ENCODE data around the gene DDA1. TPM values are rescaled to one million over a fixed set of nuclear protein-coding genes. Genes with fewer than 3 reads are reported as not detected.

The DDA1 gene
- total and polyA plus RNA-seq, 9 of the 15 experiments (the other 6 are each of a cell fraction or from before 2014, with no cell fraction given), result 1.4 to 83.8 (median 33.8) TPM

DNA sequence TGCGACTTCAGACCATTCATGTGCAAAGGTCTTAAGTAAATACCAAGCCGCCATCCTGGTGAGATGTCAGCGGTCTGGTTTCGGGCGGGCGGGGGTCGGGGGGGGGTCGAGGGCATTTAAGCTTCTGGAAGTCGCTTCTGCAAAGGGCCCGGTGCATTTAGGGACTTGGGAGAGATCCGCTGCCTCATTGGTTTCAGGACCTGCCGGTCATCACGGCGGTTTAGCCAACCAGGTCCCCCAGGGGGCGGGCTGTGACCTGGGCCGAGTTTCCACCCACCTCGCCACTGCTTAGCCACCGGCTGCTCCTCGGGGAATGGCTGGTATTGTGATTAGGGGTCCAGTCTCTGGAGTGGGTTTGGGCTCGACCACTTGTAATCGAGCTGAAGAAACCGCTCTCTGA, 19.9 kb upstream of the DDA1 start (continued):
- TF ChIP-seq TFAM (CRISPR knock-in tag; conservative IDR thresholded peaks at IDR 0.05), result no peak
- TF ChIP-seq FOS (IDR thresholded peaks at IDR 0.05; ENCODE audit: extremely low read depth, insufficient read length), result peak; percentile 83
- no peak for TF ChIP-seq MAFG (tag; conservative IDR thresholded peaks at IDR 0.05)
- TF ChIP-seq, protein P1, sequence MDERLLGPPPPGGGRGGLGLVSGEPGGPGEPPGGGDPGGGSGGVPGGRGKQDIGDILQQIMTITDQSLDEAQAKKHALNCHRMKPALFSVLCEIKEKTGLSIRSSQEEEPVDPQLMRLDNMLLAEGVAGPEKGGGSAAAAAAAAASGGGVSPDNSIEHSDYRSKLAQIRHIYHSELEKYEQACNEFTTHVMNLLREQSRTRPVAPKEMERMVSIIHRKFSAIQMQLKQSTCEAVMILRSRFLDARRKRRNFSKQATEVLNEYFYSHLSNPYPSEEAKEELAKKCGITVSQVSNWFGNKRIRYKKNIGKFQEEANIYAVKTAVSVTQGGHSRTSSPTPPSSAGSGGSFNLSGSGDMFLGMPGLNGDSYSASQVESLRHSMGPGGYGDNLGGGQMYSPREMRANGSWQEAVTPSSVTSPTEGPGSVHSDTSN (CRISPR knock-in tag; IDR thresholded peaks at IDR 0.05; ENCODE audit: low read depth), result peak; percentile 85
- TF ChIP-seq, protein P1 (tag; conservative IDR thresholded peaks at IDR 0.05; ENCODE audit: low read depth), result peak; percentile 93
- TF ChIP-seq BRCA1 (IDR thresholded peaks at IDR 0.05), result no peak
- no peak for TF ChIP-seq BRCA1 (CRISPR knock-in tag; IDR thresholded peaks at IDR 0.05)
- TF ChIP-seq, protein P2, sequence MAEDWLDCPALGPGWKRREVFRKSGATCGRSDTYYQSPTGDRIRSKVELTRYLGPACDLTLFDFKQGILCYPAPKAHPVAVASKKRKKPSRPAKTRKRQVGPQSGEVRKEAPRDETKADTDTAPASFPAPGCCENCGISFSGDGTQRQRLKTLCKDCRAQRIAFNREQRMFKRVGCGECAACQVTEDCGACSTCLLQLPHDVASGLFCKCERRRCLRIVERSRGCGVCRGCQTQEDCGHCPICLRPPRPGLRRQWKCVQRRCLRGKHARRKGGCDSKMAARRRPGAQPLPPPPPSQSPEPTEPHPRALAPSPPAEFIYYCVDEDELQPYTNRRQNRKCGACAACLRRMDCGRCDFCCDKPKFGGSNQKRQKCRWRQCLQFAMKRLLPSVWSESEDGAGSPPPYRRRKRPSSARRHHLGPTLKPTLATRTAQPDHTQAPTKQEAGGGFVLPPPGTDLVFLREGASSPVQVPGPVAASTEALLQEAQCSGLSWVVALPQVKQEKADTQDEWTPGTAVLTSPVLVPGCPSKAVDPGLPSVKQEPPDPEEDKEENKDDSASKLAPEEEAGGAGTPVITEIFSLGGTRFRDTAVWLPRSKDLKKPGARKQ (CRISPR knock-in tag; IDR thresholded peaks at IDR 0.05), result no peak
- TF ChIP-seq CXXC5 (CRISPR knock-in tag; IDR thresholded peaks at IDR 0.05), result peak; percentile 76
- TF ChIP-seq MTA3 (IDR thresholded peaks at IDR 0.05; ENCODE audit: borderline replicate concordance), result 0 out of 2 replicates have a peak, but pooled peaks have one; percentile 31
- TF ChIP-seq, protein P3, sequence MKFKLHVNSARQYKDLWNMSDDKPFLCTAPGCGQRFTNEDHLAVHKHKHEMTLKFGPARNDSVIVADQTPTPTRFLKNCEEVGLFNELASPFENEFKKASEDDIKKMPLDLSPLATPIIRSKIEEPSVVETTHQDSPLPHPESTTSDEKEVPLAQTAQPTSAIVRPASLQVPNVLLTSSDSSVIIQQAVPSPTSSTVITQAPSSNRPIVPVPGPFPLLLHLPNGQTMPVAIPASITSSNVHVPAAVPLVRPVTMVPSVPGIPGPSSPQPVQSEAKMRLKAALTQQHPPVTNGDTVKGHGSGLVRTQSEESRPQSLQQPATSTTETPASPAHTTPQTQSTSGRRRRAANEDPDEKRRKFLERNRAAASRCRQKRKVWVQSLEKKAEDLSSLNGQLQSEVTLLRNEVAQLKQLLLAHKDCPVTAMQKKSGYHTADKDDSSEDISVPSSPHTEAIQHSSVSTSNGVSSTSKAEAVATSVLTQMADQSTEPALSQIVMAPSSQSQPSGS (CRISPR knock-in tag; IDR thresholded peaks at IDR 0.05), result no peak
- TF ChIP-seq, protein P4, sequence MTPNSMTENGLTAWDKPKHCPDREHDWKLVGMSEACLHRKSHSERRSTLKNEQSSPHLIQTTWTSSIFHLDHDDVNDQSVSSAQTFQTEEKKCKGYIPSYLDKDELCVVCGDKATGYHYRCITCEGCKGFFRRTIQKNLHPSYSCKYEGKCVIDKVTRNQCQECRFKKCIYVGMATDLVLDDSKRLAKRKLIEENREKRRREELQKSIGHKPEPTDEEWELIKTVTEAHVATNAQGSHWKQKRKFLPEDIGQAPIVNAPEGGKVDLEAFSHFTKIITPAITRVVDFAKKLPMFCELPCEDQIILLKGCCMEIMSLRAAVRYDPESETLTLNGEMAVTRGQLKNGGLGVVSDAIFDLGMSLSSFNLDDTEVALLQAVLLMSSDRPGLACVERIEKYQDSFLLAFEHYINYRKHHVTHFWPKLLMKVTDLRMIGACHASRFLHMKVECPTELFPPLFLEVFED (CRISPR knock-in tag; conservative IDR thresholded peaks at IDR 0.05), result no peak
- TF ChIP-seq, protein P5, sequence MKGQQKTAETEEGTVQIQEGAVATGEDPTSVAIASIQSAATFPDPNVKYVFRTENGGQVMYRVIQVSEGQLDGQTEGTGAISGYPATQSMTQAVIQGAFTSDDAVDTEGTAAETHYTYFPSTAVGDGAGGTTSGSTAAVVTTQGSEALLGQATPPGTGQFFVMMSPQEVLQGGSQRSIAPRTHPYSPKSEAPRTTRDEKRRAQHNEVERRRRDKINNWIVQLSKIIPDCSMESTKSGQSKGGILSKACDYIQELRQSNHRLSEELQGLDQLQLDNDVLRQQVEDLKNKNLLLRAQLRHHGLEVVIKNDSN (CRISPR knock-in tag; IDR thresholded peaks at IDR 0.05), result no peak
- no peak for TF ChIP-seq MYC (IDR thresholded peaks at IDR 0.05; ENCODE audit: low read depth, low read length)
- no peak for TF ChIP-seq MYC (CRISPR knock-in tag; IDR thresholded peaks at IDR 0.05; ENCODE audit: borderline replicate concordance, low read depth)
- no peak for TF ChIP-seq CREB5 (CRISPR knock-in tag; IDR thresholded peaks at IDR 0.05)
- TF ChIP-seq CREM (IDR thresholded peaks at IDR 0.05; ENCODE audit: low read depth), result peak; percentile 43; the same call in 1 of the 2 replicates
- 0 out of 2 replicates have a peak, but pooled peaks have one; percentile 21 for TF ChIP-seq RB1 (IDR thresholded peaks at IDR 0.05; ENCODE audit: low read depth)
- TF ChIP-seq XRCC4 (IDR thresholded peaks at IDR 0.05; ENCODE audit: extremely low read depth, insufficient read depth, insufficient read length), result no peak
- no peak for TF ChIP-seq ZNF589 (CRISPR knock-in tag; IDR thresholded peaks at IDR 0.05; ENCODE audit: low read depth)

All from K562 (cell line).